Embryonic facial prominence (tissue), 1 donor: ENCODE measurements around the gene DYNAP.

Experiments used
- DNase-seq: peaks from one replicate; pipeline ENCODE4 v3.0.0-alpha.2; 2016; ENCODE audit errors: extremely low spot score

Gene DYNAP

GRCh38 chr18:54590945-54591344 is at the start of gene DYNAP:
DYNAP (plus strand) TSS chr18:54591245; CDS start chr18:54591283, 38 bp downstream.
- no peak for DNase-seq

- no peak for DNase-seq
Measured at GRCh38 chr18:54551590-54551989, 39.5 kb upstream of the DYNAP start.

GRCh38 chr18:54555286-54555685 is 35.8 kb upstream of the DYNAP start:
- no peak for DNase-seq

GRCh38 chr18:54555996-54556395 is 35.0 kb upstream of the DYNAP start:
- DNase-seq, result no peak

- no peak for DNase-seq
Measured at GRCh38 chr18:54557958-54558357, 33.1 kb upstream of the DYNAP start.

GRCh38 chr18:54558609-54559585 is 32.1 kb upstream of the DYNAP start:
- DNase-seq, result no peak

- no peak for DNase-seq
Measured at GRCh38 chr18:54561706-54562267, 29.3 kb upstream of the DYNAP start.

GRCh38 chr18:54580202-54580729 is 10.8 kb upstream of the DYNAP start:
- no peak for DNase-seq

GRCh38 chr18:54584065-54584464 is 7.0 kb upstream of the DYNAP start:
- DNase-seq, result no peak

GRCh38 chr18:54585743-54586142 is 5.3 kb upstream of the DYNAP start:
- no peak for DNase-seq

- DNase-seq, result no peak
Measured at GRCh38 chr18:54604211-54604610, 13.2 kb downstream of the DYNAP start.

GRCh38 chr18:54606835-54607212 is 15.8 kb downstream of the DYNAP start:
- no peak for DNase-seq

- no peak for DNase-seq
Measured at GRCh38 chr18:54607213-54608027, 16.4 kb downstream of the DYNAP start.

- DNase-seq, result no peak
Measured at GRCh38 chr18:54608028-54608642, 17.1 kb downstream of the DYNAP start.

- DNase-seq, result no peak
Measured at GRCh38 chr18:54611816-54612215, 20.8 kb downstream of the DYNAP start.

GRCh38 chr18:54612237-54612636 is 21.2 kb downstream of the DYNAP start:
- DNase-seq, result no peak

GRCh38 chr18:54613174-54613573 is 22.1 kb downstream of the DYNAP start:
- no peak for DNase-seq

- DNase-seq, result no peak
Measured at GRCh38 chr18:54616220-54616848, 25.3 kb downstream of the DYNAP start.

- no peak for DNase-seq
Measured at GRCh38 chr18:54622084-54622483, 31.0 kb downstream of the DYNAP start.

GRCh38 chr18:54626779-54627178 is 35.7 kb downstream of the DYNAP start:
- DNase-seq, result no peak

- no peak for DNase-seq
Measured at GRCh38 chr18:54630963-54631362, 39.9 kb downstream of the DYNAP start.
